ENCODE results near the gene MDM2.

- TF ChIP-seq CTCF (IDR thresholded peaks at IDR 0.05): no peak
- no peak for TF ChIP-seq POLR2A (IDR thresholded peaks at IDR 0.05)
These were observed 6.7 kb downstream of the MDM2 start for GRCh38 chr12:68814490-68815231.

Measured in esophagus squamous epithelium (tissue), 4 donors.